HG02678 (cell line): ENCODE measurements around the gene KMT2C.
"Not testable (repeated sequence)": the region's sequence is repeated elsewhere in the genome, so short reads cannot be mapped to it uniquely, and the experiment has no call there.

Source experiments
- ATAC-seq: cut with Tn5 transposase; IDR thresholded peaks from one replicate; pipeline ENCODE4 v1.9.1; 2021; ENCODE audit warnings: mild to moderate bottlenecking, moderate library complexity; ENCODE audit not compliant: unreplicated experiment

The KMT2C gene

GRCh38 chr7:152315845-152316244 lies 120.0 kb downstream of the KMT2C start:
- ATAC-seq = no peak

GRCh38 chr7:152313831-152314604 lies 121.8 kb downstream of the KMT2C start:
- ATAC-seq = no peak

- no peak for ATAC-seq
These were observed 122.6 kb downstream of the KMT2C start for GRCh38 chr7:152313217-152313616.

- ATAC-seq = no peak
These were observed 123.5 kb downstream of the KMT2C start for GRCh38 chr7:152312316-152312715.

GRCh38 chr7:152307902-152308301 lies 127.9 kb downstream of the KMT2C start:
- ATAC-seq = no peak

- ATAC-seq = not testable (repeated sequence)
These were observed 136.2 kb downstream of the KMT2C start for GRCh38 chr7:152299542-152300143.

GRCh38 chr7:152292897-152293296 lies 142.9 kb downstream of the KMT2C start:
- no peak for ATAC-seq

- not testable (repeated sequence) for ATAC-seq
These were observed 148.8 kb downstream of the KMT2C start for GRCh38 chr7:152286972-152287371.

- ATAC-seq = not testable (repeated sequence)
These were observed 149.6 kb downstream of the KMT2C start for GRCh38 chr7:152286219-152286618.

- not testable (repeated sequence) for ATAC-seq
These were observed 150.8 kb downstream of the KMT2C start for GRCh38 chr7:152284998-152285397.

GRCh38 chr7:152277687-152278086 lies 158.1 kb downstream of the KMT2C start:
- not testable (repeated sequence) for ATAC-seq

- ATAC-seq = not testable (repeated sequence)
These were observed 165.4 kb downstream of the KMT2C start for GRCh38 chr7:152270427-152270826.

- not testable (repeated sequence) for ATAC-seq
These were observed 168.9 kb downstream of the KMT2C start for GRCh38 chr7:152266859-152267258.

GRCh38 chr7:152264915-152265314 lies 170.9 kb downstream of the KMT2C start:
- not testable (repeated sequence) for ATAC-seq

GRCh38 chr7:152262146-152262545 lies 173.7 kb downstream of the KMT2C start:
- ATAC-seq = not testable (repeated sequence)

- not testable (repeated sequence) for ATAC-seq
These were observed 176.2 kb downstream of the KMT2C start for GRCh38 chr7:152259645-152260044.

- ATAC-seq = not testable (repeated sequence)
These were observed 188.0 kb downstream of the KMT2C start for GRCh38 chr7:152247851-152248250.

- ATAC-seq = not testable (repeated sequence)
These were observed 190.4 kb downstream of the KMT2C start for GRCh38 chr7:152245417-152245816.

- not testable (repeated sequence) for ATAC-seq
These were observed 192.3 kb downstream of the KMT2C start for GRCh38 chr7:152243464-152243863.

GRCh38 chr7:152241301-152241700 lies 194.5 kb downstream of the KMT2C start:
- ATAC-seq = not testable (repeated sequence)

GRCh38 chr7:152236306-152236705 lies 199.5 kb downstream of the KMT2C start:
- ATAC-seq = not testable (repeated sequence)

GRCh38 chr7:152234421-152234820 lies 201.4 kb downstream of the KMT2C start:
- ATAC-seq = not testable (repeated sequence)
